Suprapubic skin (tissue), 4 donors: ENCODE results near the gene BMPR2.

Experiments used
- CTCF ChIP-seq, 2 donors: fragments of 200-600 bp in 1 of 2; fragments of 450-650 bp in 1 of 2; sonication (generic) in 1 of 2; IDR thresholded peaks; one replicate each; pipeline ENCODE4 v1.5.1; 2016 to 2019; ENCODE audit warnings: antibody characterized with exemption in 2 of 2, mild to moderate bottlenecking in 1 of 2, moderate library complexity in 1 of 2
- EP300 ChIP-seq: sonication (generic); formaldehyde crosslinking; IDR thresholded peaks from one replicate; pipeline ENCODE4 v1.6.1; 2017; ENCODE audit warnings: antibody characterized with exemption
- POLR2AphosphoS5 ChIP-seq, 3 donors: sonication (generic); formaldehyde crosslinking; IDR thresholded peaks; one replicate each; pipeline ENCODE4 v1.6.1; 2017; ENCODE audit warnings: antibody characterized with exemption in 3 of 3

GRCh38 chr2:202608142-202608852 lies 232.2 kb downstream of the BMPR2 start:
- no peak for TF ChIP-seq CTCF (IDR thresholded peaks at IDR 0.05)
- no peak for TF ChIP-seq EP300
- TF ChIP-seq POLR2AphosphoS5 (IDR thresholded peaks at IDR 0.05), result no peak
